Endothelial cell of umbilical vein (primary cell): ENCODE results near the gene UBTD1. TPM values are rescaled to one million over a fixed set of nuclear protein-coding genes. Genes with fewer than 3 reads are reported as not detected.

Experiments used
- BruUV-seq: library from RNA; stranded (reverse); fragments of 400-500 nt; replicated peaks from 2 replicates; lab custom pipeline; 2021; lab: Mats Ljungman, UMichigan
- CTCF ChIA-PET: fragments of 300-600, 350-600 bp; sonication (Branson Sonifier 250); formaldehyde crosslinking; loops from one replicate; lab custom pipeline; 2021; ENCODE audit warnings: antibody characterized with exemption, inconsistent platforms; lab: Charles Lee
- POLR2A ChIA-PET: fragments of 300-600, 350-600 bp; sonication (Branson Sonifier 250); formaldehyde crosslinking; loops from one replicate; lab custom pipeline; 2021; ENCODE audit warnings: antibody characterized with exemption, inconsistent platforms; lab: Charles Lee
- DNase-seq: peaks from one replicate; pipeline ENCODE4 v3.0.0-alpha.2; 2011; ENCODE audit warnings: low read depth, low spot score
- FAIRE-seq: peaks from 2 replicates; lab custom pipeline; 2011; peaks lifted over from hg19 to GRCh38; lab: Jason Lieb, UNC
- H2AFZ ChIP-seq: 2 replicates; pipeline ENCODE4 v1.6.0; 2012; ENCODE audit warnings: low read depth, low read length, control low read depth, inconsistent platforms
- H3K27ac ChIP-seq: 2 replicates; pipeline ENCODE4 v1.5.1; 2011; ENCODE audit warnings: low read depth, mild to moderate bottlenecking, control low read depth, low read length, moderate library complexity; ENCODE audit not compliant: insufficient read depth
- H3K27me3 ChIP-seq, 2 experiments: 2 replicates each; pipeline versions ENCODE4 v1.6.0 to v1.6.1; 2011; ENCODE audit warnings: low read length in 2 of 2, mixed read lengths in 1 of 2; ENCODE audit not compliant: control insufficient read depth in 2 of 2, insufficient read depth in 2 of 2
- H3K36me3 ChIP-seq, 2 experiments: 2 replicates in 1 of 2; 3 replicates in 1 of 2; pipeline ENCODE4 v1.5.1; 2011; ENCODE audit warnings: low read length in 2 of 2, mild to moderate bottlenecking in 1 of 2, moderate library complexity in 1 of 2; ENCODE audit not compliant: control insufficient read depth in 2 of 2, insufficient read depth in 2 of 2; ENCODE audit errors: extremely low read depth in 1 of 2
- H3K4me1 ChIP-seq: 3 replicates; pipeline ENCODE4 v1.5.1; 2011; ENCODE audit warnings: mild to moderate bottlenecking, low read length; ENCODE audit not compliant: control insufficient read depth, insufficient read depth; ENCODE audit errors: extremely low read depth
- H3K4me2 ChIP-seq: 2 replicates; pipeline ENCODE4 v1.6.1; 2011; ENCODE audit warnings: low read length, control low read depth, mixed read lengths; ENCODE audit not compliant: insufficient read depth
- H3K4me3 ChIP-seq, 3 experiments: fragments of 200-600 bp in 1 of 3; sonication (generic), shearing (Covaris generic) in 1 of 3; replicated peaks in 1 of 3; 2 replicates each; pipeline ENCODE4 v1.5.1; 2011 to 2016; ENCODE audit warnings: control low read depth in 3 of 3, low read length in 3 of 3, mild to moderate bottlenecking in 2 of 3, inconsistent platforms in 1 of 3, low read depth in 1 of 3, moderate library complexity in 1 of 3; ENCODE audit not compliant: insufficient read depth in 1 of 3
- H3K79me2 ChIP-seq: 2 replicates; pipeline ENCODE4 v1.6.0; 2012; ENCODE audit warnings: low read length, inconsistent platforms; ENCODE audit not compliant: control insufficient read depth, insufficient read depth
- H3K9ac ChIP-seq: replicated peaks from 2 replicates; pipeline ENCODE3; 2011; ENCODE audit warnings: low read length, control low read depth; ENCODE audit not compliant: insufficient read depth; ENCODE audit errors: extremely low read depth
- H3K9me1 ChIP-seq: replicated peaks from 3 replicates; pipeline ENCODE4 v1.6.0; 2011; ENCODE audit warnings: mild to moderate bottlenecking, low read length; ENCODE audit not compliant: control insufficient read depth, insufficient read depth; ENCODE audit errors: extremely low read depth
- H3K9me3 ChIP-seq: replicated peaks from 2 replicates; pipeline ENCODE4 v1.5.1; 2012; ENCODE audit warnings: low read length, inconsistent platforms; ENCODE audit not compliant: control insufficient read depth, insufficient read depth
- H4K20me1 ChIP-seq: replicated peaks from 2 replicates; pipeline ENCODE3; 2011; ENCODE audit warnings: mild to moderate bottlenecking, low read length; ENCODE audit not compliant: control insufficient read depth, insufficient read depth; ENCODE audit errors: extremely low read depth
- CTCF ChIP-seq, 2 donors: IDR thresholded peaks; 1 replicate in 1 of 2; 2 replicates in 1 of 2; pipeline ENCODE4 v1.5.1; 2011; ENCODE audit warnings: low read length in 2 of 2, mild to moderate bottlenecking in 2 of 2, moderate library complexity in 2 of 2, control low read depth in 1 of 2, inconsistent platforms in 1 of 2, low read depth in 1 of 2; ENCODE audit not compliant: insufficient read depth in 1 of 2; ENCODE audit errors: extremely low read depth in 1 of 2
- EZH2 ChIP-seq: IDR thresholded peaks from 2 replicates; pipeline ENCODE4 v1.6.1; 2012; ENCODE audit warnings: borderline replicate concordance, low read depth, mild to moderate bottlenecking, moderate library complexity, low read length, inconsistent platforms; ENCODE audit not compliant: severe bottlenecking
- FOS ChIP-seq: IDR thresholded peaks from 2 replicates; pipeline ENCODE4 v1.6.1; 2011; ENCODE audit warnings: mild to moderate bottlenecking, low read length, moderate library complexity, borderline replicate concordance; ENCODE audit not compliant: insufficient read depth
- GATA2 ChIP-seq: IDR thresholded peaks from 2 replicates; pipeline ENCODE4 v1.7.0; 2011; ENCODE audit warnings: low read depth, mild to moderate bottlenecking, moderate library complexity, mixed read lengths, low read length; ENCODE audit not compliant: insufficient read length, insufficient read depth
- JUN ChIP-seq: IDR thresholded peaks from 2 replicates; pipeline ENCODE4 v1.6.1; 2011; ENCODE audit warnings: borderline replicate concordance, low read depth; ENCODE audit not compliant: insufficient read length, insufficient read depth
- MAX ChIP-seq: IDR thresholded peaks from 2 replicates; pipeline ENCODE4 v1.6.1; 2011; ENCODE audit not compliant: insufficient read depth, insufficient read length
- MYC ChIP-seq: IDR thresholded peaks from one replicate; pipeline ENCODE4 v1.6.1; 2011; ENCODE audit warnings: mild to moderate bottlenecking, low read depth, low read length
- POLR2A ChIP-seq: IDR thresholded peaks from 2 replicates; pipeline ENCODE4 v1.6.1; 2012; ENCODE audit warnings: low read depth, mild to moderate bottlenecking, control low read depth, low read length
- POLR2AphosphoS5 ChIP-seq: IDR thresholded peaks from 2 replicates; pipeline ENCODE4 v1.6.1; 2012; ENCODE audit warnings: low read depth, mild to moderate bottlenecking, control low read depth, low read length, moderate library complexity; ENCODE audit not compliant: insufficient read depth
- dilution Hi-C: fragments of 300-500 bp; cut with MboI; formaldehyde crosslinking; loops from one replicate; pipeline ENCODE4 v1.15.0; 2019; ENCODE audit warnings: low sequenced_read_pairs; ENCODE audit not compliant: extremely low pct_ligation_motif_present
- intact Hi-C: fragments of 100-400 bp; cut with micrococcal nuclease; formaldehyde crosslinking; loops from one replicate; pipeline ENCODE4 v1.10.0; 2022
- polyA plus RNA-seq, 4 experiments: library from polyadenylated mRNA; depleted of rRNA in 3 of 4; stranded (reverse) in 3 of 4; unstranded in 1 of 4; fragments of >200 nt; gene quantifications; 2 replicates each; pipeline versions ENCODE4 v1.2.1 to v1.2.3, GENCODE V29; 2011 to 2012; ENCODE audit warnings: missing spikeins in 1 of 4
- total RNA-seq: library from RNA; stranded (reverse); gene quantifications from 2 replicates; pipeline ENCODE4 v1.2.3, GENCODE V29; 2021

The UBTD1 gene
- total and polyA plus RNA-seq, 2 donors (not counting 3 experiments of a cell fraction or from before 2014, with no cell fraction given), result 42.6 to 63.7 TPM

- Histone ChIP-seq H3K4me3 (no peak overlapping the region), H3K9ac (no peak overlapping the region), H3K79me2 (no peaks in the 10 kb centered on the region), H2AFZ (no peak overlapping the region), H3K27ac (no peak overlapping the region), H3K9me3 (no peaks in the 10 kb centered on the region), H3K36me3 (peaks cover 0 to 2% of the 10 kb centered on the region in 2 experiments), H3K4me1 (peaks cover 11% of the 10 kb centered on the region), H3K9me1 (no peaks in the 10 kb centered on the region), H3K27me3 (no peaks in the 10 kb centered on the region), H4K20me1 (no peaks in the 10 kb centered on the region), H3K4me2 (no peak overlapping the region)
- CTCF ChIA-PET, result interaction anchor here (0.7 to 6.6 kb wide), 4 partner anchors 16 to 85 kb away, joined by 3 to 159 read pairs (median 4); partner anchors contain the start of gene ANKRD2
- intact Hi-C loops (no loop called here), dilution Hi-C loops (no loop called here)
- DNase-seq (no peak), FAIRE-seq (no peak)
- POLR2A ChIA-PET, result no interaction called here
- no TSS peak for BruUV-seq
- TF ChIP-seq POLR2A, result no peak
- TF ChIP-seq GATA2, result no peak
- TF ChIP-seq MYC, result no peak
- no peak for TF ChIP-seq POLR2AphosphoS5
- TF ChIP-seq JUN, result no peak
- TF ChIP-seq CTCF (IDR thresholded peaks at IDR 0.05; ENCODE audit: extremely low read depth in 1 of 2, insufficient read depth in 1 of 2, low read depth in 1 of 2, low read length in 2 of 2), result no peak
- TF ChIP-seq MAX, result no peak
- TF ChIP-seq EZH2, result no peak
- no peak for TF ChIP-seq FOS
Observed at GRCh38 chr10:97549587-97550322, 51.0 kb downstream of the UBTD1 start.
